ENCODE results near the gene DNAH1.

Gene DNAH1

GRCh38 chr3:52314489-52314888 is 1.6 kb upstream of the DNAH1 start:
- H3K4me3 ChIP-seq (ENCODE audit: low read depth, low read length), result no peak overlapping the region
- no peak for TF ChIP-seq CTCF (IDR thresholded peaks at IDR 0.05; ENCODE audit: borderline replicate concordance, insufficient read depth, low read depth, low read length)

GRCh38 chr3:52315006-52315405 is 1.1 kb upstream of the DNAH1 start:
- H3K4me3 ChIP-seq (ENCODE audit: low read depth, low read length), result no peak overlapping the region
- no peak for TF ChIP-seq CTCF (IDR thresholded peaks at IDR 0.05; ENCODE audit: borderline replicate concordance, insufficient read depth, low read depth, low read length)

- H3K4me3 ChIP-seq (ENCODE audit: low read depth, low read length), result peak overlapping the region; percentile 48
These were observed 1.3 kb downstream of the DNAH1 start for GRCh38 chr3:52317208-52318000.

GRCh38 chr3:52318186-52318816 is 2.2 kb downstream of the DNAH1 start:
- no peak for TF ChIP-seq CTCF (IDR thresholded peaks at IDR 0.05; ENCODE audit: borderline replicate concordance, insufficient read depth, low read depth, low read length)

More at GRCh38 chr3:52317208-52318000, 1.3 kb downstream of the DNAH1 start:
- no peak for TF ChIP-seq CTCF (IDR thresholded peaks at IDR 0.05; ENCODE audit: borderline replicate concordance, insufficient read depth, low read depth, low read length)

GRCh38 chr3:52319921-52320595 is 3.9 kb downstream of the DNAH1 start:
- no peak for TF ChIP-seq CTCF (IDR thresholded peaks at IDR 0.05; ENCODE audit: borderline replicate concordance, insufficient read depth, low read depth, low read length)

More at GRCh38 chr3:52318186-52318816, 2.2 kb downstream of the DNAH1 start:
- H3K4me3 ChIP-seq (ENCODE audit: low read depth, low read length), result no peak overlapping the region

GRCh38 chr3:52321481-52321880 is 5.4 kb downstream of the DNAH1 start:
- no peak overlapping the region for H3K4me3 ChIP-seq (ENCODE audit: low read depth, low read length)
- no peak for TF ChIP-seq CTCF (IDR thresholded peaks at IDR 0.05; ENCODE audit: borderline replicate concordance, insufficient read depth, low read depth, low read length)

More at GRCh38 chr3:52319921-52320595, 3.9 kb downstream of the DNAH1 start:
- H3K4me3 ChIP-seq (ENCODE audit: low read depth, low read length), result no peak overlapping the region
